ENCODE data around the gene HNRNPH3.

HNRNPH3 gene

DNA sequence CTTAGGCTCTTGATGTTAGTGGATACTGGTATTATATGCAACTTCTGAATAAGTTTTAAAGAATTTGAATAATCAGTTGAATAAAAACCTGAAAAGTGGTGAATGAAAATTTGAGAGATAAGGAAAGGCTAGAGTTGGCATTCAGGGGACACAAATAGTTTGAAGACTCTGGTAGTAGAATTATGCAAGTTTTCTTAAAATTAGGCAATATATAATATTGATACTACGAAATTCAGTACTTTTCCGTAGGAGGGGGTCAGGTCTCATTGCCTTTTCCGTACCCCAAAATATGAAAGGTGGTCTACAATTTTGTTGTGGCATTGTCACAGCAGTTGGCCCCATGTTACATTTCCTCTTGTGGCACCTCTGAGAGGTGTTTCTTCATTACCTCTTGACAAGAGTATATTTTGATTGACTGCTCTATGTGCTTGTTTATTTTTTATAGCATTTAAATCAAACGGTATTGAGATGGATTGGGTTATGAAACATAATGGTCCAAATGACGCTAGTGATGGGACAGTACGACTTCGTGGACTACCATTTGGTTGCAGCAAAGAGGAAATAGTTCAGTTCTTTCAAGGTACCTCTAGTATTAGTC, 5.0 kb downstream of the HNRNPH3 start:
- H3K27ac ChIP-seq, result no peak overlapping the region
- TF ChIP-seq, protein P1, sequence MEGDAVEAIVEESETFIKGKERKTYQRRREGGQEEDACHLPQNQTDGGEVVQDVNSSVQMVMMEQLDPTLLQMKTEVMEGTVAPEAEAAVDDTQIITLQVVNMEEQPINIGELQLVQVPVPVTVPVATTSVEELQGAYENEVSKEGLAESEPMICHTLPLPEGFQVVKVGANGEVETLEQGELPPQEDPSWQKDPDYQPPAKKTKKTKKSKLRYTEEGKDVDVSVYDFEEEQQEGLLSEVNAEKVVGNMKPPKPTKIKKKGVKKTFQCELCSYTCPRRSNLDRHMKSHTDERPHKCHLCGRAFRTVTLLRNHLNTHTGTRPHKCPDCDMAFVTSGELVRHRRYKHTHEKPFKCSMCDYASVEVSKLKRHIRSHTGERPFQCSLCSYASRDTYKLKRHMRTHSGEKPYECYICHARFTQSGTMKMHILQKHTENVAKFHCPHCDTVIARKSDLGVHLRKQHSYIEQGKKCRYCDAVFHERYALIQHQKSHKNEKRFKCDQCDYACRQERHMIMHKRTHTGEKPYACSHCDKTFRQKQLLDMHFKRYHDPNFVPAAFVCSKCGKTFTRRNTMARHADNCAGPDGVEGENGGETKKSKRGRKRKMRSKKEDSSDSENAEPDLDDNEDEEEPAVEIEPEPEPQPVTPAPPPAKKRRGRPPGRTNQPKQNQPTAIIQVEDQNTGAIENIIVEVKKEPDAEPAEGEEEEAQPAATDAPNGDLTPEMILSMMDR (conservative IDR thresholded peaks at IDR 0.05; ENCODE audit: low read depth), result no peak
- CTCF ChIA-PET, result no interaction called here
- POLR2A ChIA-PET (ENCODE audit: low non-redundant PET), result no interaction called here
- no peak for DNase-seq (ENCODE audit: low spot score)

DNA sequence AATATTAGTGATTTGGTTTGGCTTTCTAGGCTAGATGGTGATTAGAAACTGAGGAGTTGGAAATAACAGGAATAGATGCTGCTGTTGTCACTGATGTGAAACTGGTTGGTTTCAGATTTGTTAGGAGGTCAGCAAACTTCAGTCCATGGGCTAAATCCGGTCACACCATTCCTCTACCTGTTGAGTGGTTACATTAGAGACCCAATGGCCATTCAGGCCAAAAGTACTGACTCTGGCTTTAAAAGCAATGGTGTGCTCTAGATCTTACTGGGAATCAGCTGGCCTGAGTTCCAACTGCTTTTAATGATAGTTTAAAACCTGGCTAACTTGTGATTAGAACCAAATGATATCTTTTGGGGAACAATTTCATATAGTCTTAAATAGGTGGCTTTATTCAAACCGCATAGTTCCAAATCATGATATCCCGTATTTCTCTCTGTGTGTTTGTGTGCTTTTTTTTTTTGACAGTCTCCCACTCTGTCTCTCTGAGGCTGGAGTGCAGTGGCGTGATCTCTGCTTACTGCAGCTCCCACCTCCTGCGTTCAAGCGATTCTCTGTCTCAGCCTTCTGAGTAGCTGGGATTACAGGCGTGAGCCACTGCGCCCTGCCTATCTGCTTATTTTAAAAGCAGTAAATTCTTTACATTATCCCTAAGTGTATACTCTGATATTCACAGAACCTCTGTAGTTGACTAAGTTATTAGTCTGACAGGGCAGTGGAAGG, 8.7 kb downstream of the HNRNPH3 start:
- ChIA-PET CTCF (interaction anchor here (1.1 to 1.9 kb wide), 2 partner anchors 8 to 127 kb away, joined by 3 to 14 read pairs; no protein-coding TSS in a partner anchor), POLR2A (ENCODE audit: low non-redundant PET) (no interaction called here)
- no peak for DNase-seq (ENCODE audit: low spot score)
- TF ChIP-seq, protein P1 (conservative IDR thresholded peaks at IDR 0.05; ENCODE audit: low read depth), result no peak
- no peak overlapping the region for H3K27ac ChIP-seq

DNA sequence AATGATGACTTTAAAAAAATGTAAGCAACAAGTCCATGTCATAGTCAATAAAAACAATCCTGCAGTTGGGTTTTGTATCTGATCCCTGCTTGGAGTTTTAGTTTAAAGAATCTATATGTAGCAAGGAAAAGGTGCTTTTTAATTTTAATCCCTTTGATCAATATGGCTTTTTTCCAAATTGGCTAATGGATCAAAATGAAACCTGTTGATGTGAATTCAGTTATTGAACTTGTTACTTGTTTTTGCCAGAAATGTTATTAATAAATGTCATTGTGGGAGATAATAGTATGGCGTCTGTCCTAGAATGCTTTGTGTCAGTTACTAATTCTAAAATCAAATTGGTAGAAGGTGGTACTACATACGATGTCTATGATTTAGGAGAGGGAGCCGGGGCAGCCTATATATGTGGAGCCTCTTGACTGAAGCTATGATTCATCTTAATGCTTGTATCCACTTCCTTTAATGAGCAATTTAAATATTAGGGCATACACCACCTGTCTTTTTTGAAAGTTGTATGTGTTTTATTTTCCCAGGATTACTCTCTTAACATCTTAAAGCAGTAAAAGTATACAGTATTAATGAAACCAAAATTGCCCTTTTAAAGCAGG, 11.1 kb downstream of the HNRNPH3 start:
- ChIA-PET CTCF (interaction anchor here (0.5 kb wide), 1 partner anchor 502 kb away, joined by 4 read pairs; no protein-coding TSS in a partner anchor), POLR2A (ENCODE audit: low non-redundant PET) (no interaction called here)
- DNase-seq (ENCODE audit: low spot score), result no peak
- TF ChIP-seq, protein P1 (conservative IDR thresholded peaks at IDR 0.05; ENCODE audit: low read depth), result no peak
- no peak overlapping the region for H3K27ac ChIP-seq

DNA sequence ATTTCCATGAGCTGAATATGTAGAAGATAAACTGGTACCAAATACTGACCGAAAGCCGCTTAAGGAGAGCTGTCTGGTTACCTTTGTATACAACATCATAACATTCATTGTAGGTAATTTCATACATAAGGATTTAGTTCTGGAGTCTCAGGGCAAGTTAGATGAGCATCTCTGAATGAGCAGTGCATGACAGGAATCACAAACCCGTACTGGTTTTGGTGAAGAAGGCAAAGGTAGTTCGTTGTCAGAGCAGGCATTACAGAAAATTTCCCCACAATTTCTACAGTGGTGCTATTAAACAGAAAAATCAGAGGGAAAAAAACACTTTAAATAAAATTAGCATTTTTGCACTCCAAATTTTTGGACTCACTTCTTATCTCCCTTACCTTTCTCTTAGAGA, 13.8 kb downstream of the HNRNPH3 start:
- POLR2A ChIA-PET (ENCODE audit: low non-redundant PET), result no interaction called here
- TF ChIP-seq, protein P1 (conservative IDR thresholded peaks at IDR 0.05; ENCODE audit: low read depth), result no peak
- no peak for DNase-seq (ENCODE audit: low spot score)
- no peak overlapping the region for H3K27ac ChIP-seq
- CTCF ChIA-PET, result interaction anchor here (0.8 kb wide), 1 partner anchor 546 kb away, joined by 6 read pairs; no protein-coding TSS in a partner anchor

DNA sequence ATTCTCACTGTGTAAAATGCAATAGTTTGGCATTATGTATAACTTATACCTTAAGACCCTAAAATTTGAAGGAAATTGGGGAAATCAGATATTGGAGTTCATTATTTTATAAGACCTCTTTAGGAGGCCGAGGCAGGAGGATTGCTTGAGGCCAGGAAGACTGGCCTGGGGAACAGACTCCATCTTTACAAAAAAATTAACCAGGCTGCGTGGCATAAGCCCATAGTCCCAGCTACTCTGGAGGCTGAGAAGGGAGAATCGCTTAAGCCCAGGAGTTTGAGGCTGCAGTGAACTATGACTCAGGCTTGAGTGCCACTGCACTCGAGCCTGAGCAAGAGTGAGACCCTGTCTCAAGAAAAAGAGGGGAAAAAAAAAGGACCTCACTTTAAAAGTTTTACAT, 14.9 kb downstream of the HNRNPH3 start:
- ChIA-PET POLR2A (ENCODE audit: low non-redundant PET) (interaction anchor here (0.6 kb wide), 1 partner anchor 491 kb away, joined by 9 read pairs; no protein-coding TSS in a partner anchor), CTCF (interaction anchor here (0.6 kb wide), 2 partner anchors 17 to 46 kb away, joined by 3 to 4 read pairs; no protein-coding TSS in a partner anchor)
- TF ChIP-seq, protein P1 (conservative IDR thresholded peaks at IDR 0.05; ENCODE audit: low read depth), result no peak
- no peak for DNase-seq (ENCODE audit: low spot score)
- peak overlapping the region; percentile 30; the same call in 1 of the 2 replicates for H3K27ac ChIP-seq

DNA sequence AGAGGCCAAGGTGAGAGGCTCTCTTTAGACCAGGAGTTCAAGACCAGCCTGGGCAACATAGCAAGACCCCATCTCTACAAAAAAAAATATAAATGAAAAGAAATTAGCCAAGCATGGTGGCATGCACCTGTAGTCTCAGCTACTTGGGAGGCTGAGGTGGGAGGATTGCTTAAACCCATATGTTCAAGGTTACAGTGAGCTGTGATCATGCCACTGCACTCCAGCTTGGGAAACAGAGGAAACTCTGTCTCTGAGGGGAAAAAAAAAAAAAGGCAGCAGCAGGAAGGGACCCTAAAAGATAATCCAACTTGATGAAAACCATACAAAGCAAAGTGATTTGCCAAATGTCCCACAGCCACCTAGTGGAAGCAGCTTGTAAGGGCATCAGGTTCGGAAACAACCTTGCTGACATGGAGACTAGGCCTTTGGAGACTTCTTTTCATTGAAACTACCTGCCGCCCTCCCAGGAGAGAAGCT, 16.4 kb downstream of the HNRNPH3 start:
- CTCF ChIA-PET, result interaction anchor here (0.6 to 1.6 kb wide), 18 partner anchors 9 to 549 kb away, joined by 3 to 14 read pairs (median 4); partner anchors contain the start of gene PBLD
- TF ChIP-seq, protein P1 (conservative IDR thresholded peaks at IDR 0.05; ENCODE audit: low read depth), result peak; percentile 74
- peak; percentile 56 for DNase-seq (ENCODE audit: low spot score)
- H3K27ac ChIP-seq, result no peak overlapping the region
- POLR2A ChIA-PET (ENCODE audit: low non-redundant PET), result no interaction called here

Measured in RWPE1 (cell line).